ENCODE results near the gene GPX6.

Gene GPX6

DNA sequence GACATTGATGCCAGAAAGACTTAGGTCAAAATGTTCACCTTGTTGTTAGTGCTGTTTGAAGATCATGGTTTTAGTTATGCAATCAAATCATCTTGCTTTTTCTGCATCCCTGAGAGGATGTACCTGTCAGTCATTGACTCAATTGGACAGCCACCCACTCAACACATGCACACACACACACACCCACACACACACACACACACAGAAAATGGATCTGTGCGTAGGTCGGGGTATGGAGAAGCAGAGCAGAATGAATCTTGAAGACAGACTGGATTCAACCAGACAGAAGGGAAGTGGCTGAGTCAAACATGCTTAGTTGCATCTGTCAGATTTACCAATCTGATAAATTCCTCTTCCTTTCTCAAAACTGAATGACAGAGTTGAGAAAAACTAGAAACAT is 53.2 kb downstream of the GPX6 start:
- no peaks in the 10 kb centered on the region for H3K79me2 ChIP-seq (ENCODE audit: low read length)
- TF ChIP-seq, protein P1, sequence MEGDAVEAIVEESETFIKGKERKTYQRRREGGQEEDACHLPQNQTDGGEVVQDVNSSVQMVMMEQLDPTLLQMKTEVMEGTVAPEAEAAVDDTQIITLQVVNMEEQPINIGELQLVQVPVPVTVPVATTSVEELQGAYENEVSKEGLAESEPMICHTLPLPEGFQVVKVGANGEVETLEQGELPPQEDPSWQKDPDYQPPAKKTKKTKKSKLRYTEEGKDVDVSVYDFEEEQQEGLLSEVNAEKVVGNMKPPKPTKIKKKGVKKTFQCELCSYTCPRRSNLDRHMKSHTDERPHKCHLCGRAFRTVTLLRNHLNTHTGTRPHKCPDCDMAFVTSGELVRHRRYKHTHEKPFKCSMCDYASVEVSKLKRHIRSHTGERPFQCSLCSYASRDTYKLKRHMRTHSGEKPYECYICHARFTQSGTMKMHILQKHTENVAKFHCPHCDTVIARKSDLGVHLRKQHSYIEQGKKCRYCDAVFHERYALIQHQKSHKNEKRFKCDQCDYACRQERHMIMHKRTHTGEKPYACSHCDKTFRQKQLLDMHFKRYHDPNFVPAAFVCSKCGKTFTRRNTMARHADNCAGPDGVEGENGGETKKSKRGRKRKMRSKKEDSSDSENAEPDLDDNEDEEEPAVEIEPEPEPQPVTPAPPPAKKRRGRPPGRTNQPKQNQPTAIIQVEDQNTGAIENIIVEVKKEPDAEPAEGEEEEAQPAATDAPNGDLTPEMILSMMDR (IDR thresholded peaks at IDR 0.05; ENCODE audit: low read depth, low read length) = no peak
- TF ChIP-seq EZH2phosphoT487 (IDR thresholded peaks at IDR 0.05; ENCODE audit: low read depth) = no peak
- no peaks in the 10 kb centered on the region for H3K9me3 ChIP-seq (ENCODE audit: insufficient read depth, low read length)
- H3K9ac ChIP-seq (ENCODE audit: low read length) = no peak overlapping the region
- H3K4me2 ChIP-seq (ENCODE audit: low read length) = no peak overlapping the region
- peaks cover 3% of the 10 kb centered on the region; the same call in 1 of the 2 replicates for H3K27me3 ChIP-seq (ENCODE audit: low read depth, low read length)
- H3K27ac ChIP-seq (ENCODE audit: low read length) = no peak overlapping the region
- no peaks in the 10 kb centered on the region for H4K20me1 ChIP-seq (ENCODE audit: insufficient read depth, low read length)
- H3K4me1 ChIP-seq (ENCODE audit: low read length) = peaks cover 4% of the 10 kb centered on the region; the same call in 1 of the 2 replicates
- H3K4me3 ChIP-seq (ENCODE audit: low read length) = no peak overlapping the region
- no peaks in the 10 kb centered on the region for H3K36me3 ChIP-seq (replicated peaks; ENCODE audit: low read depth, low read length)
- no peak overlapping the region for H2AFZ ChIP-seq (ENCODE audit: low read depth, low read length)

DNA sequence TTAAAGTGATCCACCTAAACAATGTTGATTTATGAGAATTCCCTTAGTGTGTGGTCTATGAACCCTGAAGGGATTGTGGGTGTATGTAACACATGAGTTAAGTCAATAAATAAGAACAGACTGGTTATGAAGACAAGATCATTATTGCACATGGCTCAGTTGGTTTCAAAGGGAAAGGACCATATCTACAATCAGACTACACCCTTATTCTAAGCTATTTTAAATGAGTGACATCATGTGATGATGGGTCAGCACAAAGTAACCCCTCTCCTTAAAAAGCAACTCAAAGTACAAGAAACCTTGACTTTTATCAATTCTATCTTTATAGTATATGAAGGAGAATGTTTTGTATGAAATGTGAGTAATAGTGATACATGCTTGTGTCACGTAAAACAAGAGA is 57.0 kb downstream of the GPX6 start:
- no peak overlapping the region for H3K27ac ChIP-seq (ENCODE audit: low read length)
- no peaks in the 10 kb centered on the region for H3K36me3 ChIP-seq (replicated peaks; ENCODE audit: low read depth, low read length)
- no peak overlapping the region for H3K4me2 ChIP-seq (ENCODE audit: low read length)
- no peak overlapping the region for H3K4me3 ChIP-seq (ENCODE audit: low read length)
- no peak overlapping the region for H2AFZ ChIP-seq (ENCODE audit: low read depth, low read length)
- no peaks in the 10 kb centered on the region for H3K27me3 ChIP-seq (ENCODE audit: low read depth, low read length)
- H3K9ac ChIP-seq (ENCODE audit: low read length) = no peak overlapping the region
- TF ChIP-seq, protein P1 (IDR thresholded peaks at IDR 0.05; ENCODE audit: low read depth, low read length) = no peak
- no peak for TF ChIP-seq EZH2phosphoT487 (IDR thresholded peaks at IDR 0.05; ENCODE audit: low read depth)
- no peaks in the 10 kb centered on the region for H3K9me3 ChIP-seq (ENCODE audit: insufficient read depth, low read length)
- H4K20me1 ChIP-seq (ENCODE audit: insufficient read depth, low read length) = no peaks in the 10 kb centered on the region
- peaks cover 4% of the 10 kb centered on the region; the same call in 1 of the 2 replicates for H3K4me1 ChIP-seq (ENCODE audit: low read length)
- no peaks in the 10 kb centered on the region for H3K79me2 ChIP-seq (ENCODE audit: low read length)
